HG02678 (cell line): ENCODE results near the gene VSIG8.

Experiments
- ATAC-seq: cut with Tn5 transposase; IDR thresholded peaks from one replicate; pipeline ENCODE4 v1.9.1; 2021; ENCODE audit warnings: mild to moderate bottlenecking, moderate library complexity; ENCODE audit not compliant: unreplicated experiment

Gene VSIG8

DNA sequence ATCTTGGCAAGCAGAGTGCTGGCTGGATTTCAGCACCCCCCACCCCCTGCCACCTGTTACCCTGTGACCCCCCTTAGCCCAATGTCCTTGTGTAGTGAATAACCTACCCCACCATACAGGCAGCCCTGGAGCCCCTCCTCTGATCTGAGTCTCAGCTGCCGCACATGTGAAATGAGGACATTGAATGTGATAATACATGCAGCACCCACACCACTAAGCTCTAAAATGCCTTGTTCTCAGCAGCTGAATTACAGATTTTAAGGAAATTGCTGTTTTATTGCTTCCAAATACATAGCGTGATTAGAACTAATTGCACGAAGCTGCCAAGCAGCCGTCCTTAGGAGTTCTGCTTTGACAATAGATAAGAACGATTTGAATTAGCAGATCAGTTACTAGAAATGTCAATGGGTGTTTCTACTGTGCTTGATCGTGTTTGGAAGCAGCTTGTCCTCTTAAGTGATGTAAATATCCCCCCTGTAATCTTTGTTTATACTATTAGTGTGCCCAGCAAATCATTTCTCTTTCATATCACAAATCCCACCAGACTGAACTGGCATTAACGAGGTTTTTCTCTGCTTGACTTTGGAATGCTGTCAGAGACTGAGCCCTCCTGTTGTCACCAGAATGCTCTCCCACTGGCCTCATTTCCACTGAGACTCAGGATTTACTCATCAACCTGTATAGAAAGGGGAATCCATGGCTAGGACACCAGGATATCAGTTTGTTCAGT is 30.9 kb downstream of the VSIG8 start:
- ATAC-seq: no peak

DNA sequence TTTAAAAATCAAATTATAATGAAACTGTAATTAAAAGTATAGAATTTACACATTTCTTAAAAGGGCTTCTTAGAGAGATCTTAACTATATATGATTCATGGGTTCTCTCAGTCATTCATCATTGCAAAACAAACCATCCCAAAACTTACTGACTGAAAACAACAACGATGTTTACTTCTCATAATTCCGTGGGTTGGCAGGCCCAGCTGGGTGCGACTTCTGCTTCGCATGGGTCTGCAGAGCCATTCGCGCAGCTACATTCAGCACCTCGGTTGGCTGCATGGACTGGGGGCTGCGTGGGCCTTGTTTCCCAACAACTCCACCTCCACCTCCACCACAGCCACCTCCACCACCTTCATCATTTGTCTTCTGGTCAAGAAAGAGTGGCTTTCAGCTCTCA is 31.7 kb downstream of the VSIG8 start:
- ATAC-seq: no peak

GRCh38 chr1:159829822-159830465 is 32.5 kb downstream of the VSIG8 start:
- ATAC-seq: no peak

GRCh38 chr1:159829273-159829634 is 33.2 kb downstream of the VSIG8 start:
- ATAC-seq: peak; percentile 81

DNA sequence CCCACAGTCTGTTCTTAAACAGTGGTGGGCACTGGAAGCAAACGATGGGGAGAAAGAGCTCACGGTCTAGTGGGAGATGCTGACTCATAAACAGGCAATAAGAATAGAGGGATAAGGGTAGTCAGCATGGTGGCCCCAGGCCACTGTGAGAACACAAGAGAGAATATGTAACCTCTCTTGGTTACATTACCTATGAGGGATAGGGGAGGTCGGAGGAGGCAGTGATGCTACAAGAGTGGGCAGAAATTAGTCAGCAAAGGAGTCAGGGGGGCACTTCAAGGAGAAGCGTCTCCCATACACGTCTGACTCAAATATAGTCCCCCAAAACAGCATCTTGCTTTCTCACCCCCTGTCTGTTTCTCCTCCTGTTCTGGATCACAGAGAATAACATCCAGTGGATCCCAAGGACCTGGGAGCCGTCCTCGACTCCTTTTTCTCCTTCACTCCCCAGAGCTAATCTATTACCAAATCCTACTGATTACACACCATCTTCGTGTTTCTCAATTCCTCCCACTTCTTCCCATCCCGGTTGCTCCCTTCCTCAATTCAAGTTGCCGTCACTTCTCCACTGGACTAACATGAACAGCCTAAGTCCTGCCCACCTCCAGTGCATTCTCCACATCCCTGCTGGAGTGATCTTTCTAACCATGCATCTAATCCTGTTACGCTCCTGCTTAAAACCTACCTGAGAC is 33.7 kb downstream of the VSIG8 start:
- ATAC-seq: no peak

DNA sequence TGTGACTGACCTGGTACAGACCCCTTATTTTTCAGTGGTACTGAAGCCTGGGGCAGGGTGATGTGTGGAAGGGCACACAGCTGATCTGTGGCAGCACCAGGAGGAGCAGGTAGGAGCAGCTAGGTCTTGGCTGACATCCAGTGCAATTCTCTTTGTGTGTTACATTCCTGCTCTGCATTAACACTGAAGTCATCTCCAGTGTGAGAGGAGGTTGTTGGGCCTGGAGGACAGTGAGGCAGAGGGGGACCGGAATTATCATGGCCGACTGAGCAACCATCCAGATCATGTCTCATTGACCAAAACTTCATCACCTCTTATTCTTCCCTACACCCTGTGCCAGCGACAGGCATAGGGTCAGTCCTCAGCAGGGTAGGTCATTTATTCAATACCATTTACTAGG is 34.3 kb downstream of the VSIG8 start:
- no peak for ATAC-seq

- no peak for ATAC-seq
Observed at GRCh38 chr1:159827549-159827948, 34.9 kb downstream of the VSIG8 start.

GRCh38 chr1:159827102-159827490 is 35.4 kb downstream of the VSIG8 start:
- no peak for ATAC-seq

GRCh38 chr1:159826441-159827101 is 35.9 kb downstream of the VSIG8 start, which contains the start of gene SLAMF8:
Gene SLAMF8, plus strand, starts transcription at chr1:159826873. Its CDS starts 26 bp downstream, at chr1:159826899.
- no peak for ATAC-seq

- ATAC-seq: no peak
Observed at GRCh38 chr1:159825564-159825963, 36.9 kb downstream of the VSIG8 start.

GRCh38 chr1:159823406-159823805 is 39.1 kb downstream of the VSIG8 start:
- no peak for ATAC-seq

DNA sequence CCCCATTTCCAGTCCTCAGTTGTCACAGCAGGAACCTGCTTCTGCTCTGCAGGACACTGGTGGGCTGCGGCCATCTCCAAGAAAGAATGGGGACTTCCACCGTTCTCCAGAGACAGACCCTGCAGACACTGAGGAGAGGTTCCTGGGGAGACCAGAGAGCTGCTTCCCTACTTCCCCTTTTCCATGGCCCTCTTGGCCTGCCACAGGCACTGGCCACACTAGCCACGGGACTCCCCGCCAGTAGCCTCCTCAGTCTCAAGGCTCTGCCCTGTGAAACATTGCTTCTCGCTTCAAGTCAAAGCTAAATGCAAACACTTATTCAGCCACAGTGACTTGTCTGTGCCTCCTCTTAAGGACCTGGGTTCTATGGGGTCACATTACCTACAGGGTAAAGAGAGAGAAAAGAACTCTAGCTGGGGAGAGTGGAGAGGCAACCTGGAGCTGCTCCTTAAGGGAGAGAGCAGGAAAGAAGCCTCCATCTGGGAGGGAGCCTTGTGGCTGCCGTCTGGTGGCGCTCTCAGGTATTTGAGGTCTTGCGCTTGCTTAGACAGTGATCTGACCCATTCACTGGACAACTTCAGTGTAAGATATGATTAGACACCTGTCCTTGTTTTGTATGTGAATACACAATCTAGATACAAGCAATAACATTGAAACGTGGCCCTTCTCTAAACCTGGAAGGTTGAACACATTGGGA is 41.1 kb downstream of the VSIG8 start:
- ATAC-seq: no peak

DNA sequence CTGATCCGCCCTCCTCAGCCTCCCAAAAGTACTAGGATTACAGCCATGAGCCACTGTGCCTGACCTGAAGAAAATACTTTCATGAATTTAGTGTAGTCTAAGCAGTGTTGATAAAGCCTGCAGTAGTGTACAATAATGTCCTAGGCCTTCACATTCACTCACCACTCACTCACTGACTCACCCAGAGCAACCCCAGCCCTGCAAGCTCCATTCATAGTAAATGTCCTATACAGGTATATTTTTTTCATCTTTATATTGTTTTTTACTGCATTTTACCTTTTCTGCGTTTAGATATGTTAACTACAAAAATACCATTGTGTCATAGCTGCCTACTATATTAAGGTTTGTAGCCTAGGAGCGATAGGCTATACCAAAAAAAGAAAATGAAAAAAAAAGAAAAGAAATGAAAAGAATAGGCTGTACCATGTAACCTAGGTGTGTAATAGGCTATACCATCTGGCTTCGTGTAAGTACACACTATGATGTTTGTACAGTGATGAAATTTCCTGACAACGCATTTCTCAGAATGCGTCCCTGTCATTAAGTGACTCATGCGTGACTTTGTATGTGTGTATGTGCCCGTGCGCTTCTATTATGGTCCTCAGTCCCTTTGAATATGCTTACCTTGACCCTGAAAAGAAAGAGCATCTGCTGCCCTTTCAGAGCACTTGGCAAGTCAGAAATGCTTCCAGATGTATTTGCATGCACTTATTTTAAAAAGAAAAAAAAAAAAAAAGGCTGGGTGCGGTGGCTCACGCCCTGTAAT is 45.0 kb downstream of the VSIG8 start:
- no peak for ATAC-seq

DNA sequence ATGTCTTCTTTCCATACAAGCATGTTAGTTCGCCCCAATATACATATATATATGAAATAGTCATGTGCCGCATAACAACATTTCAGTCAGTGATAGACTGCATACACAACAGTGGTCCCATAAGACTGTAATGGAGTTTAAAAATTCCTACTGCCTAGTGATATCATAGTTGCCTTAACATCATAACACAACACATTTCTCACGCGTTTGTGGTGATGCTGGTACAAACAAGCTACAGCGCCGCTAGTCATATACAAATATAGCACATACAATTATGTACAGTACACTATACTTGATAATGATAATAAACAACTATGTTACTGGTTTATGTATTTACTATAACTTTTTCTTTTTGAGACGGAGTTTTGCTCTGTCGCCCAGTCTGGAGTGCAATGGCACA is 46.5 kb downstream of the VSIG8 start:
- ATAC-seq: no peak

DNA sequence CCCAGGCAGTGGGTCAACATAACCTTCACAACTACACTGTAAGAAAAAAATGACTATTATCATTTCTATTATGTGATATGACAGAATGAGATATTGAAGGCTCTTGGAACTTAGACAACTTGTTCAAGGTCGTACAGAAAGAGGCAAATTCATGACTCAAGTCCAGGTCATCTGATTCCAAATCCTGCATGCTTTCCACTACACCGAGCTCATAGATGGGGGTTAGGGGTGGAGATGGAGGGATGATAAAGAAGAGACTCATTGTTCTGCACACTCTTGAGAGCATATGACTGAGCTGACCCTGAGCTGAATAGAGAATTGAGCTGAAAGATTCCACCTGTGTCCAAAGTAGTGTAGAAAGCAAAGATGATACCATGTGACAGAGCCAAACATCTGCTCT is 57.5 kb downstream of the VSIG8 start:
- no peak for ATAC-seq
